GM21737 (cell line): ENCODE results near the gene L3MBTL4.
"Not testable (repeated sequence)": the region's sequence is repeated elsewhere in the genome, so short reads cannot be mapped to it uniquely, and the experiment has no call there.

ENCODE experiments used
- ATAC-seq: cut with Tn5 transposase; IDR thresholded peaks from one replicate; pipeline ENCODE4 v1.9.1; 2021; ENCODE audit warnings: mild to moderate bottlenecking, moderate library complexity; ENCODE audit not compliant: unreplicated experiment

L3MBTL4 gene

DNA sequence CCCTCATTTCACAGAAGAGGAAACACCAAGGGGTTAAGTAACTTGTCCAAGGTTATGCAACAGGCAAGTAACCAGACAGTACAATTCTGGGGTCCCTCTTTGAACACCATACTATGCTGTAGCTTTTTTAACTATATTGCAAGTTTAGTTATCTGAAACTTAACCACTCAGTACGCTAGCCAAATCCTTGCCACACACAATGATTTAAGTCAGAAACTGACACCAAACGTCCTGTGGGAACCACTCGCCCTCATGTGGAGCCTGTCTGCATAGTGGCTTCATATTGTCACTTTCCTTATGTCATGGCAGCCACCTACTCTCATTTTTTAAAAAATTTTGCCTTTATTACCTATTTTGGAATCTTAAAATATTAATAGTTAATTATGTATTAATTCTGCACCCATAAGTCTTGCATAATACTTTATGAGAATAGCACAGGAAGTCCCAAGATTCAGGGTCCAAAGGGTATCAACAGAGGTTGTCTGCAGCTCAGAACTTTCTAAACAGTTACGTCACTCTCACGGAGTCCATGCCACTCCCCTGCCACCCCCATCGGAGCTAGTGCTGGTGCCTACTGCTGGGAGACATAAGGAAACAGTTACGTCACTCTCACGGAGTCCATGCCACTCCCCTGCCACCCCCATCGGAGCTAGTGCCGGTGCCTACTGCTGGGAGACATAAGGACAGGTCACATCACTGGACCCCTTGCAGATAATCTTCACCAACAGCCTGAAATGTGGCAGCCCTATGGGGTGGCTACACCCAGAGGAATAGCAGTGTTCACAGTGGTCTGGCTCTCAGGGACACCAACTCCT lies 99.0 kb downstream of the L3MBTL4 start:
- ATAC-seq = no peak

DNA sequence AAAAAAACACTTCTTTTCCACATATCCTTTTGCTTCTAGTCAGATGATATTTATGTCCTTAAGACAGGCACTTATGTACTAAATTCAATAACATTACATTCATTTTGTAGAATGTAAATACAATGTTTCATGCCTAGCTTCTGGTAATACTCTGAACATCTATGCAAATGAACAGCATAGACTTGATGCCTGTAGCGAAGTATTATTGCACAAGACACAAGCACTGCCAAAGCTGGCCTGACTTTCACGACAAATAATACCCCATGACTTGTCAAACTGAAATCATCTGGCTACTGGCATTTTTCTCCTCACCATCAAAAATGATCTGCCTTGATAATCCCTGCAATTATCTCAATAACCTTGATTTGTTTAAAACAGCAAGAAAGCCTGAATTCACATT lies 101.3 kb downstream of the L3MBTL4 start:
- no peak for ATAC-seq

DNA sequence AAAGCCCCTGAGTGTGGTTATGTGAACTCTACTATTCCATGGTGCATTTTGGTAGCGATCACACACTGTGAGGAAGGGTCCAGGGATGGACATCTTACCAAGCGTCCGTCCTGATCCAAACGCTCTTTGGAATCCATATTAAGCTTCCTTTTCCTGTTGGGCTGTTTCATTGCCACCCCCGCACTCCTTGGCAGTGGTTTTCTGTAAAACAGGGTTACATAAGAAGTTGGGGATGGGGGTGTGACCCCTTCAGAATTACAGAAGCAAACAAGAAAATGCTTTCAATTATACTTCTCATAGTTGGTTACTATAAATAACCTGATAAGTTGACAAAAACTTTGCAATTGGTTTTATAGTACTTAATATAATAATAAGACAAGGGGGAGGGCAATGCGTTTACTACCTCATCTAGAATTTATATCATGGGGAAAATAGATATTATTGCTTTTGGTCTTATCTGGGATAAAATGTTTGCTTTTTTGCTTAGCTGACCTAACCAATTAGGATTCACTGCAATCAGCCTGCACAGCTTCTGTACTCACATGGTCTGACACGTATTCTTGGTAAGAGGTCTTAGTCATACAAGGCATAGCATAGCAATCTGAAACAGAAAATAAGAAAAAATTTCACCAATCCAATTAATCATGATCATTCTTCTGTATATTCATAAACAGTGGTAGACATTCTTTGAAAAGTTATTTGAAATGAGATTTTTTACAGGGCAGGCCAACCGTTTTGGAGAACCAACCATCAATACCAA lies 103.1 kb downstream of the L3MBTL4 start:
- no peak for ATAC-seq

DNA sequence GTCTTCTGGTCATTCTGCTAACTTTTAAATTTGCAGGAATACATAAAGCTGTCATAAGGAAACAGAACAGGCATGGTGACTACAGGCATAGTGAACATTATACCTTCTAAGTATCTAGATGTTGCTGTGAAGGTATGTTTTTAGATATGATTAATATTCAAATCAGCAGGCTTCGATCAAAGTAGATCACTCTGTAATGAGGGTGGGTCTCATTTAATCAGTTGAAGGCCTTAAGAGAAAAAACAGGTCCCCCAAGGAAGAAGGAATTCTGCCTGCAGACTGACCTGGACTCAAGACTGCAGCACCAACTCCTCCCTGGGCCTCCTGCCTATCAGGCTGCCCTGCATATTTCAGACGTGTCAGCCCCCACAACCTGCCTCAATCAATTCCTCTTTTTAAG lies 104.0 kb downstream of the L3MBTL4 start:
- ATAC-seq = no peak

DNA sequence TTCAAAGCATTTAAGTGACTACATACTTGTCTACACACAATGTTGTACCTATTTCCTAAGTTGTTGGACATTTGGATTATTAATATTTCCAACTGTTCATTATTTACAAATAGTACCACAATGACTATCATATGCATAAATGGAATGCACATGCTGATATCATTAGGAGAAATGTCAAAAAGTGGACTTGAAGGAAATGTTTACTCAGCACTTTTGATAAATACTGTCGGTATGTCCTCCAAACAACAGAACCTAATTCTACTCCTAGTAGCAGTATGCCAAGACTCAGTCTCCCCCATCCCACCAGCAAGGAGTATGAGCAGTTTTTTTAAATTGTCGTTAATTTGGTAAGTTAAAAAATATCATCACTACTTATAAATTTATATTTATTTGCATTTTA lies 116.8 kb downstream of the L3MBTL4 start:
- no peak for ATAC-seq

DNA sequence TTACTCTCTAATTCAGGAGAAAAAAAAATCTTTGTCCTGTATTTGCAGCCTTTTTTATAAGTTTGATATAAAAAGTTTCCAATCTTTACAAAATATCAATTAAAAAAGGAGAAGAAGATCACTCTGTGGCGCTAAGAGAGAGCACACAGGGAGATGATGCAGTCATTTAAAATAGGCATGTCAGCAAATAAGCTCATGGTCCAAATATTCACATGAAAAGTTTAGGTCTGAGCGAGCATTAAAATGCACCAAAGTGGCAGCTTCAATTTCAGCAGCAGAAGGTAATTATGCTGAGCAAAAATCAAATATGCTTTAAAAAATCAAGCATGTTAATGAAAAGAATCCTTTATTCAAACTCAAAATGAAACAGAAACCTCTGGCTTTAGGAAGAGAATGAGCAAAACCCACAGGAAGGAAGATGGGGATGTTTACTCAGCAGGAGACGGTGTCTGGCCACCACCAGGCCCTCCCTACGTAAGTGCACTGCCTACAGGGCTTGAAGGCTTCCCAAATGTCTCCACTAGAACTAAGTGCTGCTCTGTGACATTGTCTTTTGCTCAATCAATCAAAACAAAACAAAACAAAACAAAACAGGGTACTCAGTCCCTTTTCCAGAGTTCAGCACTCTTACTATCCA lies 120.4 kb downstream of the L3MBTL4 start:
- no peak for ATAC-seq

DNA sequence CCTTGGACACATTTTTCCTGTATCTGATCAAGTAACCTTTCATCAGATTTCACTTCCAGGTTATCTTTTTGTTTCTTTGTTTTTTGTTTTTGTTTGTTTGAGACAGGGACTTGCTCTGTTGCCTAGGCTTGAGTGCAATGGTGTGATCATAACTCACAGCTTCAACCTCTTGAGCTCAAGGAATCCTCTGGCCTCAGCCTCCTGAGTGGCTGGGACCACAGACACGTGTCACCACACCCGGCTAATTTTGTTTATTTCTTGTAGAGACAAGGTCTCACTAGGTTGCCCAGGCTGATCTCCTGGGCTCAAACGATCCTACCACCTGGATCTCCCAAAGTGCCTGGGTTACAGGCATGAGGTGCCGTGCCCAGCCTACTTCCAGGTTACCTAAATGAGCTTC lies 124.9 kb downstream of the L3MBTL4 start:
- ATAC-seq = no peak

- ATAC-seq = no peak
Observed at GRCh38 chr18:6286585-6286984, 128.1 kb downstream of the L3MBTL4 start.

DNA sequence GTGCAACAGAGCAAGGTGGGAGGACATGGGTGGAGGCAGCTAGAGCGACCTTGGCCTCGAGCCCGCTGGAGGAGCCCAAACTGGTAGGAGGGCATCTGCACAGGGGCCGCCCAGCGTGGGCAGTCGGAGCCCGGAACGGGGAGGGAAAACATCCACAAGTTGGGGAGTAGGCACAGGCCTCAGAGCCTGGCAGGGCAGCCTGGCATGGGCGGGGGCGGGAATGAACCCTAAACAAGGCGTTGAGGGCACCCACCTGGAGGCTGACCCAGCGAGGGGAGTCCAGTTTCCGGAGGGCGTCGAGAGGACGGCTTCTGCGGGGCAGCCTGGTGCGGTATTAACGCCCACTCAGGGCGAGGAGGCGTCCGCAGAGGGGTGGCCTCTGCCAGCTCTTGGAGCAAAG lies 129.9 kb downstream of the L3MBTL4 start:
- no peak for ATAC-seq

- ATAC-seq = no peak
Observed at GRCh38 chr18:6284300-6284699, 130.4 kb downstream of the L3MBTL4 start.

DNA sequence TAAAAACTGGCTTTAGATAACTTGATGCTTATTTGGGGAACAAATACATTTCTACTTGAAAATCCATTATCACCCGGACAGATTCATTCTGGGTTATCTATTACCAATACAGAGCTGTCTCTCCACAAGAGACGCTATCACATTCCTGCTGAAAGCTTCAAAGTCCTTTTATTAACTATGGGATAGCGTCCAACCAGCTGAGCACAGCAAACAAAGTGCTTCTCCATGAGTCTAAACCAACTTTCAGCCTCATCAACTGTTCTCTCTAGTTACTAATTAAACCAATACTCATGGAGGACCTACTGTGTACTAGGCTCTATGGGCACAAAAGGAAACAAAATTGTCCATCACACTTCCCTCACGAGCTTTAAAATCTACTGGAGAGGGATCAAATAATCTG lies 132.8 kb downstream of the L3MBTL4 start:
- ATAC-seq = no peak

DNA sequence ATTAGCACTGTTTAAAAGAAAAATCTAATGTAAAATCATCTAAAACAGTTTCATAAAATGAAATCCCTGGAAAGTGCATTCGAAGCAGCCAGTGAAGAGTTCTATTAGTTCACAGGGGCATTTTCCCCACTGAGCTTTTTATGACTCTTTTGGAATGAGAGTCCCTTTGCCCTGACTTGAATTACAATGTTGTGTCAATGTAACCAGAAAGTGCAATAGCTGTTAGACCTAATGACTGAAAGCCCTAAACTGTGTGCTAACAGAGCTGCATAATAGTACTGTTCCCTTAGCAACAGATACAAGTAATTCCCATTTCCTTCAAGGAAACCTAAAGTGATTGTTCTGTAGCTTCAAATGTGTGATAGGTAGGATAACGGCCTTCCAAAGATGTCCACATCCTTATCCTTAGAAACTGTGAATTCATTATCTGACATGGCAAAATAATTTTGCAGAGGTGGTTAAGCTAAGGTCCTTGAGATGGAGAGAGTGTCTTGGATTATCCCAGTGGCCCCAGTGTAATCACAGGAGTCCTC lies 134.4 kb downstream of the L3MBTL4 start:
- no peak for ATAC-seq

DNA sequence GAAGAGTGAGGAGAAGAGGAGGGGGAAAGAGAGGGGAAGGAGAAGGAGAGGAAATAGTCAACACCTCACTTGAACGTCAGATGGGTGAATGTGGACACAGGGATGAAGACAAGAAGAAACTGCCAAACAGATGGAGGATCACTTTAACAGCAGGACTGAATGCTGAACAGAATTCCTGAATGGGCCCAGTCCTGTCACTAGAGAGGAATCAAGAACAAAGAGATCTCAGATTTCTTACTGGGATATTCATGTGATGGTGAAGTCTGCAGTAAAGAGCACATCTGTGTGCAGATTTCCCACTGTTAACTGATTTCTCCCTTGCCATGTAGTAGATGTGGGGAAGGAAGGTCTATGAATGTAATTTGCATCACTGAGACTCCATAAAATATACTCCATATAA lies 135.4 kb downstream of the L3MBTL4 start:
- no peak for ATAC-seq

DNA sequence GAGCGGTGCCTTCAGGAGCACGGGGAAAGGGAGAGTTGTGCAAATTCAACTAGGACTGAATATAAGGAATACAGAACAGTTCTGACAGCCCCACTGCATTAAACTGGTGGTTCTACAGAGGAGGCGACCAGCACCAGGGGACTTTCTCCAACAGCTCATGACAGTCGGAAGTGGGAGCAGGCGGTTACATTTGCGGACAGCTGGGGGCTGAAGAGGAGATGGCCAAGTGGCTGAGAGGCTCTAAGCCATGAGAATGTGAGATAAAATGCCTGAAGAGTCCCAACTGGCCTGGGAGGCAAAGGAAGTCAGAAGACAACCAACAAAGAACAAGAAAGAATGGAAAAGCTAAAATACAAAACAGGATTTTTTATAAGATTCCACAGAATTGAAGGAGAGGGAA lies 141.3 kb downstream of the L3MBTL4 start:
- ATAC-seq = no peak

DNA sequence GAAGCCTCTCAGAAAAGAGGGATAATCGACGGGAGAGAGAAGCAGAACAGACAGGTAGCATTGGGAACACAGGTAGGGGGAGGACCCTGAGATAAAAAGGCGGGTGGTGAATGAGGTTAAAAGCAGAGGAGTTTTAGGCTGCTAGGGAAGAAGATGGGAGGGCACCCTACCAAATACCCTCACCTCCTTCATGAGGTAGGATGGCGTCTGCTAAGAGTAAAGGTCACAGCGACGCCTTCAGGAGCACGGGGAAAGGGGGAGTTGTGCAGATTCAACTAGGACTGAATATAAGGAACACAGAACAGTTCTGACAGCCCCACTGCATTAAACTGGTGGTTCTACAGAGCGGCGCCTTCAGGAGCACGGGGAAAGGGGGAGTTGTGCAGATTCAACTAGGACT lies 142.6 kb downstream of the L3MBTL4 start:
- ATAC-seq = not testable (repeated sequence)

- no peak for ATAC-seq
Observed at GRCh38 chr18:6271585-6271984, 143.1 kb downstream of the L3MBTL4 start.

GRCh38 chr18:6270771-6271216 lies 143.9 kb downstream of the L3MBTL4 start:
- ATAC-seq = peak; percentile 72

- ATAC-seq = no peak
Observed at GRCh38 chr18:6269660-6270332, 144.9 kb downstream of the L3MBTL4 start.

DNA sequence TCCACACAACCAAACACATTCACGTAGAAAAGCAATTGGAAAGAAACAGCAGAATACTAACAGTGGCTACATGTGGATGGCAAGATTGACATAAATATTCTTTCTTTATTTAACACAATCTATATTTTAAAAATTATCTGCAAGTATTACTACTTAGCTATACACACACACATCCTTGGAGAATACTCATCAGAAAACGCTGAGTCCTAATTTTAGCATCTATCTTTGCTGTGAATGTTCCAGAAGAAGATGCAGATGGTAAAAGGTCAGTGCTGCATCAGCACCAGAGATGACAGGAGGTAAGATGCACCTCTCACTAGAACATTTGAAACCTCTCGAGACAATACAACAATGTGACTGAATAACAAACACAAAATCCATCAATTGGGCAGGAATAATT lies 148.5 kb downstream of the L3MBTL4 start:
- no peak for ATAC-seq

- ATAC-seq = no peak
Observed at GRCh38 chr18:6261938-6262337, 152.8 kb downstream of the L3MBTL4 start.

GRCh38 chr18:6259324-6259723 lies 155.4 kb downstream of the L3MBTL4 start:
- ATAC-seq = not testable (repeated sequence)
